SH-SY5Y (cell line): Measurements from ENCODE around the gene KDM4C.
A peak's percentile ranks its signal among the peaks of the same experiment; 100 is the strongest.

Experiments used
- GATA2 ChIP-seq: IDR thresholded peaks from 2 replicates; pipeline ENCODE4 v1.6.1; 2011; ENCODE audit warnings: mild to moderate bottlenecking, low read depth, low read length
- GATA3 ChIP-seq: IDR thresholded peaks from 2 replicates; pipeline ENCODE4 v1.6.1; 2011; ENCODE audit warnings: low read depth, mild to moderate bottlenecking, low read length, moderate library complexity

Gene KDM4C

DNA sequence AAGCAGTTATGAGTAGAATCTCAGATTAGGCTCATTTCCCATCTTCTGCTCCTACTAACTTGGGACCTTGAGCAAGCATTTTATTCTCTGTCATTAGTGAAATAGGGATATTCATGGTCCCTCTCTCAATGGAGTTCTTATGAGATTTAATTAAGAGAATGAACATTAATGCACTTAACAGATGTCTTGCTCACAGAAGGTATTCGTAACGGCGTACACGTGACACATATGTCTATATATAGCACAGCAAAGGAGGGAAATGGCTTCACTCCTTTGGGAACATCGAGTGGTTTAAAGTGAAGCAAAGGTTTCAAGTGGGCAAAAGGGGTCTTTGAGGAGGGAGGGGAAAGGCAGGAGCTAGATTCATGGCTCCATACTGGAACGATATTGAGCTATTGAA lies 24.6 kb downstream of the KDM4C start:
- TF ChIP-seq GATA2 (no peak), GATA3 (no peak)

DNA sequence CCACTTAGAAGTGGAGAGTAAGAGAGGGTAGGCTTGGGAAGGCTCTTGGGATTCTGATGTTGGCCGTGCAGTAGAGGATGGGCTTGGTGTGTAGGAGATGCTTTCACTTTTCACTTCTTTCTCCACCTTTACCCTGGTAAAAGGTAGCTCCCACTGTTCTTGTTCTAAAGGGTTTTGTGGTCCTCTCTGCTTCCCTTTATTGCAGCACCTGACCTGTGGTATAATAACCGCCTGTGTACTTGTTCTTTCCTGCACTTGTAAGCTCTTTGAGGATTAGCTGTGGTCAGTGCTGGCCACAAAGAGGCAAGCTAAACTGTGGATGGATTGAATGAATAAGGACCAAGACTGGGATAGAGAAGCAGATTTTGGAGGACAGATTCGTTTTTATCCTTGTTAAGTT lies 25.2 kb downstream of the KDM4C start:
- TF ChIP-seq GATA2: no peak
- no peak for TF ChIP-seq GATA3

DNA sequence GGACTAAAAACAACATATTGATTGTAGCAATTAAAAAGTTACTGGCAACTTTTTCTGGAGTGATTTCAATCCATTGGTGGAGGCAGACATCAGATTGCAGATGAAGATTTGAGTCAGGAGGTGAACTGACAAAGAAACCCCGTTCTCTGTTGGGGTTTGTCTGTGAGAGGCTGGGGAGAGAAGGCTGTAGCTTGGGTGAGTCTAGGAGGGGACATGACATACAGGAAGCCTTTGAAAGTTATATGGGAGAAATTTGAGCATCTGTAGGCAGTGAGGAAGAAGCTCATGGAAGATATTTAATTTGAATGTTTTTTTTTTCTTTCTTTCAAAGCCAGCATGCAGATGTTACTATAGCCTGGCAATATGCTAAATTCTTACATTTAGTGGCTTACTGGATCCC lies 26.0 kb downstream of the KDM4C start:
- TF ChIP-seq GATA3 (no peak), GATA2 (no peak)

DNA sequence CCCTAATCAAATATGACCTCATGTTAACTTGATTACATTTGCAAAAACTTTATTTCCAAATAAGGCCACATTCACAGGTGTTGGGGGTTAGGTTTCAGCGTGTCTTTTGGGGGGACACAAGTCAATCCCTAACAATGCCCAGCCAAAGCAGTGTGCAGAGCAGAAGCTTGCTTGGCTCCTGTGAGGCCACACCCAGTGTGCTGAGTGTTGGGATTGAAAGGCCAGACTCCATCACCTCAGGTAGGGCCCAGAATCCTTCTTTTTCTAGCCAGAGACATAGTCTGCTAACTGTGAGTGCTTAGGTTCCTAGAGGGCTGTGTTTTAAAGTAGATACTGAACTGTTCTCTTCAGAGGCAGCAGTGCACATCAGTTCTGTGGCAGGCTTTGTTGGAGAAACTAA lies 27.9 kb downstream of the KDM4C start:
- TF ChIP-seq GATA2 (no peak), GATA3 (no peak)

DNA sequence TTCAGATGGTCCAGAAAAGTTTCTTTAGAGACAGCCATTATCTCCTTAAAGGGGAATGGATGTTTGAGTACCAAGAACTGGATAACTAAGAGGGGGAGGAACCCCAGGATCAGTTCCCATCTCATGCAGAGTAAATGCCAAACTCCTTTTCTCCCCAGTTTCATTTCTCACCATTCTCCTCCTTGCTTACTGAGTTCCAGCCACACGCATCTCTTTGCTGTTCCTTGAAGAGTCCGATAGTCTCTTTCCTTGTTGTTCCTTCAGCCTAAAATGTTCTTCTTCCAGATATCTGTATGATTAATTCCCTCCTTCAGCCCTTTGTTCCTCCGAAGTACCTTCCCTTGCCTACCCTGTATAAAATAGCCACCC lies 30.0 kb downstream of the KDM4C start:
- TF ChIP-seq GATA2: no peak
- no peak for TF ChIP-seq GATA3

DNA sequence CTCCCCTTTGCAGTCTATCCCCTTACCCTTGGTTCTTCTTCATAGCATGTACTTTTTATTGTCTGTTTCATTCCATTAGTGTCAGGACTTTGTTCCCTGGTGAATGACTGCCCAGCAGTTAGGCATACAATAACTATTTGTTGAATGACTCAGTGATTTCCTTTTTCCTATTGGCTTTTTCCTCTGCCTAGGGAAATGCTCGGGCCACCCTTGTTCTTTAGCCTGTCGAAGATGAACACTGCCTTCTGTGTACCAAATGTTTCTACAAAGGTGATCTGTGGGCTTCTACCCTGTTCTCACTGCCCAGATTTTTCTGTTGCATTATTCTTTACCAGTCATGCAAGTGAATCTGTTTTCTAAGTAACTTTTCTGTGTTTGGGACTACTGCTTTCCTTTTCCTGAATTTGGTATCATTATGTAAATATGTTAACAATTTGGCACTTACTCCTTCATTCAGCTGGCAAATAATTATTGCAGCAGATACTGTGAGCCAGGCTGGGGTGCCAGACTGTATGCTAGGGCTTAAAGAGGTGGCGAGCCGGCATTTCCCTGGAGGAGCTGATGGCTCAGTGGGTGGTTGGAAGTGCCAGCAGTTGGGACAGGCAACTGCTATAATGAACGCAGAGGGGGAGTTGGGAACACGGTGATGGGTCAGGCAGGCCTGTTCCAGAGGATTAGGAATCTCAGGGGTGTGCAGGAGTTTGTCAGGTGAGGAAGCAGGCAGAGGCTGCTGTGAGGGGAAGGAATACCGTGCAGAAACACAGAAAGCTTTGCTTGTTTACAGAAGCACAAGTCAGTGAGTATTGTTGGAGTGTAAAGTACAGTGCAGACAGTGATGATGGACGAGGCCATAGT lies 30.6 kb downstream of the KDM4C start:
- no peak for TF ChIP-seq GATA2
- TF ChIP-seq GATA3: no peak

DNA sequence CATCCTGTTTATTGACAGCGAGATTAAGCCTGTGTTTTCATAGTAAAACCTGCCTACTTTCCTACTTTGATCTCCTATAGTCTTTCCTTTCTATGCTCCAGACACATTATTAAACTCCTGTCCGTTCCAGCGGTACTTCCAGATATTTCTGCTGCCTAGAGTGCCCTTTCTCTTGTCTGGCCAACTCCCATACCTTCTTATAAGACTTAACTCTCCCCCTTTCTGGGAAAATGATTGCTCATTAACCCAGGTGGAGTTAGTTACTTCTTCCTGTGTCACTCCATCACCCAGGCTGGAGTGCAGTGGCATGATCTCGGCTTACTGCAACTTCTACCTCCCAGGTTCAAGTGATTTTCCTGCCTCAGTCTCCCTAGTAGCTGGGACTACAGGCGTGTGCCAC lies 33.1 kb downstream of the KDM4C start:
- no peak for TF ChIP-seq GATA3
- no peak for TF ChIP-seq GATA2

DNA sequence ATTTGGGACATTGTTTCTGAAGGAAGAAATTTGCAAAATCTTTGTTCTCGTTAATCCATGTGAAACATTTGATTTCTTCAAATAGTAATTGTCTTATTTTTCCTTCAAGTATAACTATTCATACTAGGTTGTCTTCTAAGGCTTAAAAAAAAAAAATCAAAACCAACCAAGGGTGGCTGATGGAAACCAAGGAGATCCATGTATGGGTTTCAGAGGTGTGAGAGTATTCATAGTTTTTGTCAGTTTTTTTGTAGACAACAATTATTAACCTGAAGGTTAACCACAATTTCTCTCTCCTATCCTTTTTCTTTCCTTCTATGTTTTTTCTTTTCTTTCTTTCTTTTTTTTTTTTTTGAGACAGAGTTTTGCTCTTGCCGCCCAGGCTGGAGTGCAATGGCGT lies 35.4 kb downstream of the KDM4C start:
- no peak for TF ChIP-seq GATA2
- TF ChIP-seq GATA3: no peak

DNA sequence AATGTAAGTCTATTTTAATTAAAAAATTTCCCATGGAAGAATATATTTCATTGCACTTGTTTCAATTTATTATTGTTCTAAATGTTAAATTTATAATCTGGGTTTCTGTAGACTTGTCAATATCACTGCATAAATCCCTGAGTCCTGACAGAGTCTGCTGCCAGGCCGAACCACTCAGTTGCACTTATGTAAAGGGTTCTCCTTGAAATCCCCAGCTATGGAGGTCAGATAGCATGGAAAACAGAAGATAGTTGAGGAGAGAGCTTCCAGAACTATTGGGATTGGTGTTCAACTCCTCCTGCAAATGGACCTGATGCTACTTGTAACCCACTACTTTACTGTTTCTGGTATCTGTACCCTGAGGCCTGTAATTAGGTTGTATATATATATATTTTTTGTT lies 37.2 kb downstream of the KDM4C start:
- no peak for TF ChIP-seq GATA3

DNA sequence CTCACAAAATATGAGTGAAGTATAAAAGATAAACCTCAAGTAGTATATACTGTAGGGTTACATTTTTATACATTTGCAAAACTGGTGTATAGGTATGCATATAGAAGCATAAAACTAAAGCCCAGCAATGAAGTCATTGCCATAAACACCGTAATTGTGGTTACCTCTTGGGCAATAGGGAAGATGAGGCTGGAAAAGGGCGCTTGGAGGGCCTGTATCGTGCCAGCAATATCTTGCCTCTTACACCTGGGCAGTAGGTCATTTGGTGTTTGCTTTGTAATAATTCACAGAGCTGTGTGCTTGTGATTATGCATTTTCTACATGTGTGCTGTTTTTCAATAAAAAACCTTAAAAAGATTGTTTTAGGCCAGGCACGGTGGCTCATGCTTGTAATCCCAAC lies 45.2 kb downstream of the KDM4C start:
- TF ChIP-seq GATA3 (no peak), GATA2 (no peak)

DNA sequence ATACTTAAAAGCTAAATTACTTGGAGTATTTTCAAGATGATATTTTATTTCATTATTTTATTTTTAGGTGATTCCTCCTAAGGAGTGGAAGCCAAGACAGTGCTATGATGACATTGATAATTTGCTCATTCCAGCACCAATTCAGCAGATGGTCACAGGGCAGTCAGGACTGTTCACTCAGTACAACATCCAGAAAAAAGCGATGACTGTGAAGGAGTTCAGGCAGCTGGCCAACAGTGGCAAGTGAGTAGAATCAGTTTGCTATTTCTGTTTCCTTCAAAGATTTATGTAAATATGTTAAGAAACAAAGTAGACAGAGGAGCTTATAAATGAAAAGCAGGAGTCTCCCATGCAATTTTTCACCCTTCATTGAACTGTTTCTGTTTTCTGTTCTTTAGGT lies 47.8 kb downstream of the KDM4C start:
- TF ChIP-seq GATA2: no peak
- no peak for TF ChIP-seq GATA3

DNA sequence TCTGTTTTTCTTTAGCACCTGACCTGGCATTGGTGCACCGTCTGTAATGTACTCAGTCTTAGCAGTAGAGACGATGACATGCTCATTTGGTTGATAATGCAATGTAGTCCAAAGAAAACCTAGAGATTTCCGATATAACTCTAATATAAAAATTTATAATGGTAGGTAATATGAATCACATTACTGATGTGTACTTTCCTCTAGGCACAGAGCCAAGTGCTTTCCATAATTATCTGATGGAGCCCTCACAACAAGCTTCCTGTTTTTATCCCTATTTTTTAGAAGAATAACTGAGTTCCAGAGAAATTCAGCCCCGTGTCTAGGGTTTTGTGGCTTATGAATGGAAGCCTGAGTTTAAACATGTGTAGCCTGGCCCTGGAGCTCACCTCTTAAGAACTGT lies 53.7 kb downstream of the KDM4C start:
- TF ChIP-seq GATA2 (no peak; the same call in 1 of the 2 replicates), GATA3 (peak; percentile 20; the same call in 1 of the 2 replicates)

DNA sequence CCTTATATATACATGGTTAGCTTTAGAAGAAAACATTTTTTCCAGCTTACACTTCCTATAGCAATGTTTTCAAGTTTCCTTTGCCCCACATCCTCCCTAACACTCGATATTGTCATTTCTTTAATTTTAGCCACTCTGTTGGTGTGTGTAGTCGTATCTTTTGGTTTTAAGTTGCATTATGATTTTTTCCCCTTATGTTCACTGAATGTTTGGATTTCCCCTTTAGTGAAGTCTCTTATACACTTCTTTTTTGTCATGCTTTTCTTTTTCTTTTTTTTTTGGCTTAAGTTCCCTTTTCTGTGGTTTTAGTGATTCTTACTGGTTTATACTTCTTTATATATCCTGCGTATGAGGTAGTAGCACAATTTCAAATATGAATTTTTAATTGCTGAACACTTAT lies 58.8 kb downstream of the KDM4C start:
- TF ChIP-seq GATA2 (no peak), GATA3 (no peak)

DNA sequence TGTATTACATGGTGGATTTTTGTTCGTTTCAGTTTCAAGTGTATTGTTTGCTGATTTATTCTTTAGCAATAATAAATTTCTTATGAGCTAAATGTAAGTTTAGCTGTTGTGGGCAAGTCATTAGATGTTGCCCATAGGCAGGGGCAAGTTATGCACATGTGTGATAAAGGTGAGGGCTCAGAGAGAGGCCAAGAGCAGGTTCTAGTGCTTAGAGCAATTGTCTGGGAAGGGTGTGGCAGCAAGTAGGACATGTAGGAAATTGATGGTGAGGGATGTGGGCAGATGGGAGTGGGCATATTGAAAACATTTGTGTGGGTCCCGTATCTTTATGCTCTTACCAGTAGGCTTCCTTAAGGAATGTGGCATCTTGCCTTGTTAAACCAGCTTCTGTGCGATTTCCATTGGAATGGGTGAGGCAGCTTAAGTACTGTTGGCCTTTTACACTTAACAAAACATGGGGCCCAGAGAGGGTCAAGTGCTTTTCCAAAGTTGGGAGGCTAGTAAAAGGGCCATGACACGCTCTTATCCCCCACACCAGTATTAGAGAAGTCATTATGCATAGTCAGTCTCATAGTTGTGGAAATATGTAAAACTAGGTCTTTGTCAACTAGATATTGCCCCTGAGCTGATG lies 60.6 kb downstream of the KDM4C start:
- TF ChIP-seq GATA3 (no peak), GATA2 (no peak)

DNA sequence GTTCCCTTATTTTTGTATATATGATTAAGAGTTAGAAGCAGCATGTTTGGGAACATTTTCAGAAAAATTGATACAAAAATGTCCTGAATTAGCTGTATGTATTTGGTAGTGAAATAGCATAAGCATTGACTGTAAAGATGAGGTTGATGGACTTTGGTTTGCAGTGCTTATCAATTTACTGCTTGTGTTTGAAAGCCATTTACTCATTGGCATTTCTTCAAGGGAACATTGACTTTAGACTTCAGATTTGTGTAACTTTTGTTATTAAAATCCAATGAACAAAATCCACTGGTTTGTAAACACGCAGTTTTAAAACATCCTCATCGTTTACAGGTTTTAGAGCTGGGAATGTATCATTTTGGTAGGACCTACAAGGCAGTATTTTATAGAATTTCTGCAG lies 61.3 kb downstream of the KDM4C start:
- TF ChIP-seq GATA2: no peak
- no peak for TF ChIP-seq GATA3

DNA sequence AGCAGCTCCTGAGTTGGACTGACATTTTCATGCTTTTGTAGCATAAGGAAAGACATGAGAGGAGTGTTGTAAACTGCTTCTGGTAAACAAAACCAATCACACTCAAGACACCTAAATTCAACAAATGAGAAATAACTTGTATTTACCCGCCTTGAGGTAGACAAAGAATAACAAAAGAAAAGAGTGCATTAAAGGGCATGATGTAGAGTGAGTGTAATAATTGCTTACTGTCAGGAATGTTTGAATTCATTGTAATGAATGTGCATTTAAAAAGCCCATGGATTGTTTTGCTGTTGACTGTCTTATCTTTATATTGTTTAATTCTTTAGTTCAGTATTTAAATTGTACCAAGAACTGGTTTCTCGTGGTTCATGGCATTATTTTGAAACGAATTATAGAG lies 61.8 kb downstream of the KDM4C start:
- no peak for TF ChIP-seq GATA3
- no peak for TF ChIP-seq GATA2
